Measurements from ENCODE around the gene ULK4.
"Not testable (repeated sequence)": the region's sequence is repeated elsewhere in the genome, so short reads cannot be mapped to it uniquely, and the experiment has no call there.

Gene ULK4

DNA sequence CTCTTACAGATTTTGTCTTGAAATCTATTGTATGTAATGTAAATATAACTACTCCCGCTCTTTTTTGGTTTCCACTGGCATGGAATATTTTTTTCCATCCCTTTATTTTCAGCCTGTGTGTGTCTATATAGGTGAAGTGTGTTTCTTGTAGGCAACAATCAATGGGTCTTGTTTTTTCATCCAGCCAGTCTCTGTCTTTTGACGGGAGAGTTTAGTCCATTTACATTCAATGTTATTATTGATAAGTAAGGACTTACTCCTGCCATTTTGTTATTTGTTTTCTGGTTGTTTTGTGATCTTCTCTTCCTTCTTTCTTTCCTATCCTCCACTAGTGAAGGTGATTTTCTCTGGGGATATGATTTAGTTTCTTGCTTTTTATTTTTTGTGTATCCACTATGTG is 101.4 kb downstream of the ULK4 start:
- DNase-seq, result not testable (repeated sequence)

DNA sequence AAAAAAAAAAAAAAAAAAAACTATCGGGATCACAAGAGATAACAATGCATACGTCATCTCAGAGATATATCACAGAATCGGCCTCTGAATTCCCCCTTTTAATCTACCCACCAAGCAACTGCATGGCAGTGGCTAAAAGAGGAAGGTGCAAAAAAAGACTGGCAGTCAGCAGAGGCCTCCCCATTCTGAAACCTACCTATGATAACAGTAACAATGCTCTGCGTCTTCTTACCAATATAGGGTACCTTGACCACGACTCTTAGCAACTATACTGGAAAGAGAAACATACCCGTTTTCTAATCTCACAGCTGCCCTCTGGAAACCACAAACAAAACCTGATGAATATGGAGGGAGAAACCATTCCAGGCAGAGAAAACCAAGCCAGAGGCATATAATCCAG is 106.9 kb downstream of the ULK4 start:
- DNase-seq, result no peak

DNA sequence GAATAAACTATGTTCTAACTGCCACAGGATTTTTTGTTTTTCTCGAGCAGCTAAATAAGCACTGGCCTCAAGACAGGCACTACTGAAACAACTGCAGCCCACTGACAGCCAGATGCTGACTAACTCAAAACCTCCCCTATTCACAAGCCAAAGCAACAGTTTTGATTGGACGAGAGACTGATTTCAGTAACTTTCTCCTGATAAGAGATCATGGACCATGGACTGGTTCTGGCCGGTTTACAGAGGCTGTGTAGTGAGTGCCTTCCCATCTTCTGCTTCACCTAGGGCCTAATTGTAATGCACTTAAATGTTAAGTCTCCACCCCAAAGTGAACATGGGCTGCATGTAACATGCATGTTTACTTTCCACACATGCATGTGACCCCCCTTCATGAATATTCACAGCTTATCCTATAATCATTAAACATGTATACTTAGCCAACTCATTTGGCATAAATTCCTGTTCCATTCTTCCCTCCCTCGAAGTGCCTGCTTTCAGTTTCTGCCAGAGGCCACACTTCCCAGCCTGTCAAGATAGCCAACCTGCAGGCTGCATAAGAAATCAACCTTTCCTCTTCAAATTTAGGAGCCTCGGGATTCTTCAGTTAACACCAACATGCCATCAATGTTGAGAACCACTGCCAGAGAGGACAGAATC is 108.2 kb downstream of the ULK4 start:
- DNase-seq, result no peak

DNA sequence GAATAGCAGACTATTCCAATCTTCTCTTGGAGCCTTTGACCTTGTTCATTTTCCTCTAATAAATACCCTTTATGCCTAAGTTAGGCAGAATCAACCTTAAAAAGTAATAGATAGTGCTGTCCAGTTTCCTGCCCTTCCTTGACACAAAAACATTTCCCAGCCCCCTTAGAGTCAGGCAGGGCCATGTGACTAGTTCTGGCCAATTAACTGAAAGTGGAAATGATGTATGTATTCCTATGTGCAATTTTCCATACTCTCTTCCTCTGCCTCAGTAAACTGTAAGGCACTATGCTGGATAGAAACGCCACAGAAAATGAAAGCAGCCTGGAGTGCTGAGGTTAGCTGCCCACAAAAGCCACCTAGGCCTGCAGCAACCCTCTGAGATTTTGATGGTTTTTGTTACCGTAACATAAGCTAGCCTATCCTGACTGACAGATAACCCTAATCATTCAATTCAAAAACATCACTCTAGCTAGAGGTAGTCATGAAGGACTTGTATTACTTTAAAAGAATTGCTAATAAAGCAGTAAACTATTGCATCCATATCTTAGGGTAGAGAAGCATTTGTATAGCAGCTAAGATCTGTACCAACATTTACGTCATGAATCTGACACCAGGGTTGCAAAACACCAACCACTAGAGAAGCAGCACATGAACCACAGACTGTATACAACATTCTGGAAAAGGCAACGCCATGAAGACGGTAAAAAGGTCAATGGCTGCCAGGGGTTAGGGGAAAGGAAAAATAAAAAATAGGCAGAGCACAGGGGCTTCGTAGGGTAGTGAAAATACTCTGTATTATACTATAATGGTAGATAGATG is 112.9 kb downstream of the ULK4 start:
- DNase-seq, result no peak

DNA sequence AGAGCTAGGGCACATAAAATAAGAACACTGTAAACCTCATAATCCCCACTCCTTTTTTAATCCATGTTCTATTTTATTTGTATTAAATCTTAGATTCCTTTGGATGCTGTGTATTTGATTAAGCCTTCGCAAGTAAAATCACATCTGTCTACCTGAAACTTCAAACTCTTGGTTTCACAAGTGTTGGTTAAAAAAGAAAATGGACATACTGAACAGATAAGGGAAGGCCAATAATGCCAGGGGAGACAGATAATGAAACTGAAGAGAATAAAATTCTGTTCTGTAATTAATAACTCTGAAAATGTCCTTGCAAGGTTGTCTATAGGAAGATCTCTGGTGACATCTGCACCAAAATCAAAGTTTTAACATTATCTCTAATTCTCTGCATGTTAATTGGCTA is 114.2 kb downstream of the ULK4 start:
- DNase-seq, result no peak

DNA sequence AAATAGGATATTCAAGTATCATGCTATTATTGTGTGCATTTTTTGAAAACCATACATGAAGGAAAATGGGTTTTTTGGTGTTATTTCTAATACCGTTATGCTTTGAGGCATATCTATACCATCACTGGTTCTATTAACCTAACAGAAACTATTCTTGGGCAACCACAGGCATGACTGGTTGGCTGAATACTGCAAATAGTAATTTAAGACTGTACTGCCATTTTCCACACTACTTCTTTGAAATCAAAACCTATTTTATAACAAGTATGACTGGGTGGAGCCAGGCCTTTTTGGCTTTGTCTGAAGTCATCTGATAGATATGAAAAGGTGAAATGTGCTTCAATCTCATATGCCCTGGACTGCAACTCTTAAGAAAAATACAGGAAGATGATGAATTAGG is 115.1 kb downstream of the ULK4 start:
- DNase-seq, result no peak

DNA sequence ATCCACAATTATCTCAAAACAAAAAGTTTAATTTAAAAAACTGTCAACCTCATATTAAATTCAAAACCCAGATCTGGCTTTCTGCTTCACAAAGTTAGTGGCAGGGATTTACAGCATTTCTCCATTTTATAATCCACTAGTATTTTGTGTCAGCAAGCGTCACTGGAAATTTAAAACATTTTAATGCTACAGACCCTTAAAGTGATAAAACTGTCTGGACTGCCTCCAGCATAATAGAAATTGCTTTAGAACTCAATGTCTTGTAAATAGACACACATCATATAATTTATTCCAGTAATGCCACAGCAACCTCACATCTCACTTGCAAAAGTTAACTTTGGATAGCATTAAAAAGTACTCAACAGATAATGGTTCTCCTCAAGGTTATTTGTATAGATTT is 116.1 kb downstream of the ULK4 start:
- DNase-seq, result no peak

DNA sequence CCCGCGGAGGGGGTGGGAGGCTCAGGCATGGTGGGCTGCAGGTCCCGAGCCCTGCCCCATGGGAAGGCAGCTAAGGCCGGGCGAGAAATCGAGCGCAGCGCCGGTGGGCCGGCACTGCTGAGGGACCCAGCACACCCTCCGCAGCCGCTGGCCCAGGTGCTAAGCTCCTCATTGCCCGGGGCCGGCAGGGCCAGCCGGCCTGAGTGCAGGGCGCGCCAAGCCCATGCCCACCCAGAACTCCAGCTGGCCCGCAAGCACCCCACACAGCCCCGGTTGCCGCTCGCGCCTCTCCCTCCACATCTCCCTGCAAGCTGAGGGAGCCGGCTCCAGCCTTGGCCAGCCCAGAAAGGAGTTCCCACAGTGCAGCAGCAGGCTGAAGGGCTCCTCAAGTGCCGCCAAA is 117.6 kb downstream of the ULK4 start:
- not testable (repeated sequence) for DNase-seq

DNA sequence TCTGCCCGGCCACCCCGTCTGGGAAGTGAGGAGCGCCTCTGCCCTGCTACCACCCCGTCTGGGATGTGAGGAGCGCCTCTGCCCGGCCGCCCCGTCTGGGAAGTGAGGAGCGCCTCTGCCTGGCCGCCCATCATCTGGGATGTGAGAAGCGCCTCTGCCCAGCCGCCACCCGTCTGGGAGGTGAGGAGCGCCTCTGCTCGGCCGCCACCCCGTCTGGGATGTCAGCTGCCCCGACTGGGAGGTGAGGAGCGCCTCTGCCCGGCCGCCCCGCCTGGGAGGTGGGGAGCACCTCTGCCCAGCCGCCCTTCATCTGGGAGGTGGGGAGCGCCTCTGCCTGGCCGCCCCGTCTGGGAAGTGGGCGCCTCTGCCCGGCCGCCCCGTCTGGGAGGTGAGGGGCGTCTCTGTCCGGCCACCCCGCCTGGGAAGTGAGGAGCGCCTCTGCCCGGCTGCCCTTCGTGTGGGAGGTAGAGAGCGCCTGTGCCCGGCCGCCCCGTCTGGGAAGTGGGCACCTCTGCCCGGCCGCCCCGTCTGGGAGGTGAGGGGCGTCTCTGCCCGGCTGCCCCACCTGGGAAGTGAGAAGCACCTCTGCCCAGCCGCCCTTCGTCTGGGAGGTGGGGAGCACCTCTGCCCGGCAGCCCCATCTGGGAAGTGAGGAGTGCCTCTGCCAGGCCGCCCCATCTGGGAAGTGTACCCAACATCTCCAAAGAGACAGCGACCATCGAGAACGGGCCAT is 120.8 kb downstream of the ULK4 start:
- not testable (repeated sequence) for DNase-seq

DNA sequence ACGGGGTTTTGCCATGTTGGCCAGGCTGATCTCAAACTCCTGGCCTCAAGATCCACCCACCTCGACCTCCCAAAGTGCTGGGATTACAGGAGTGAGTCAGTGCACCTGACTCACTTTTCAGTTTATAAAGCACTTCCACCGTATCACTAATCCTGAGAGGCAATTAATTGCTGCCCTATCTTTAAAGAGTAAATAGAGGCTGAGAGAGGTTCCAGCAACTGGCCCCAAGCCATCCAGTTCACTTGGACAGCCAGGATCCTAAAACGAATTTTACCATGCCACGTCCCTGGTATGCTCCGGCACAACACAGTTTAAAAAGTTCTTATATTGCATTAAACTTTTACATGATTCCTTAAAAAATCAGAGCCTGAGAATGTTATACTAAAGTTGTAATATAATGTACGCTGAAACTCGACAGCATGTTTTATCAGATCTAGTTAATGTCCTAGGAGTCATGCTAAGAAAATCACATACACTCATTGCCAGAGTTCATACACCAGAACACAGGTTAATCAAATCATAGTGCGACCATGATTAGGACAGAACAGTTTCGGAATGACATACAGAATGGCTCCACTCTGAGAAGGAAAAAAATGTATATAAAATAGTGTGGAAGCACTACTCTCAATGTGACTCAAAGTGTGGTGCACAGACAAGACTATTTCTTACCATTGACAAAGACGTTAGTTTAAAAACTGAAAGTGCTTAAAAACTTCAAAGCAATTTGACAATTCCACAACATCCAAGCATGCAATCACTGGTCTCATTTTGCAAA is 125.4 kb downstream of the ULK4 start:
- DNase-seq, result no peak

DNA sequence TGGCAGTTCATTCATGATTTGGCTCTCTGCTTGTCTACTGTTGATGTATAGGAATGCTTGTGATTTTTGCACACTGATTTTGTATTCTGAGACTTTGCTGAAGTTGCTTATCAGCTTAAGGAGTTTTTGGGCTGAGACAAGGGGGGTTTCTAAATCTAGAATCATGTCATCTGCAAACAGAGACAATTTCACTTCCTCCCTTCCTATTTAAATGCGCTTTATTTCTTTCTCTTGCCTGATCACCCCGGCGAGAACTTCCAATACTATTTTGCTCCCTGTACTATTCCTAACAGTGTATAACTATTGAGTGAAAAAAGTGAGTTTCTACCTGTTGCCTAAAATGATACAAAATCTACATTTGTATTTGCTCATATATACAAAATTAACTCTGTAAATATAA is 128.3 kb downstream of the ULK4 start:
- no peak for DNase-seq

DNA sequence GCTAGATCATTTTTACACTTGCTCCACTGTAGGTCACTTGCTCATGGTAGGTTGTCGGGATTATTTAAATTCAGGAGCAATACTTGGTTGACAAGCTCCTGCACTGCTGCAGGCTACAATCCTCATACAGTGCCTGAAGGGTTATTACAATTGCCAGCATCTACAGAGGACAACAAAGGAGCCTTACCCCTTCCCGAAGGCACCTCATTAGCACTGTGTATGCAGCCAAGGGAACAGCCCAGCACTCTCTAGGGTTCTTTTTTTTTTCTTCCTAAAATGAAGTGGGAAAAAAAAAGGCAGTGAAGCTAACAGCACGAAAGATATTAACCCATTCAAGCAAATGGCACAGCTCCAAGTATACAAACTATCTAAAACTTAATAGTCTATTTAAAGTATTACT is 142.7 kb downstream of the ULK4 start:
- no peak for DNase-seq

DNA sequence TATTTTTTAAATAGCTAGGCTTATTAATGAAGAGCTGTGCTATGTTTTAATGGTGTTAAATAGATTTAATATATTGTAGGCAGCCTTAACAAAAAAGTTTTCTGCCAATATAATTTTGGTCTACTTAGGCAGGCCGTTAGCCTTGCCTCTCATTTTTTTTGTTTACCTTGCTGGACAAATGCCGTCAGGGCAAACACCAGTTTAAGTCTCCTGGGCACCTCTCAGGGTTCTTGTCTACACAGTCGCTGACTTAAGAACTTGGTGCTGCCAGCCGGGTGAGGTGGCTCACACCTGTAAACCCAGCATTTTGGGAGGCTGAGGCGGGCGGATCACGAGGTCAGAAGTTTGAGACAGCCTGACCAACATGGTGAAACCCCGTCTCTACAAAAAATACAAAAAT is 153.3 kb downstream of the ULK4 start:
- no peak for DNase-seq

DNA sequence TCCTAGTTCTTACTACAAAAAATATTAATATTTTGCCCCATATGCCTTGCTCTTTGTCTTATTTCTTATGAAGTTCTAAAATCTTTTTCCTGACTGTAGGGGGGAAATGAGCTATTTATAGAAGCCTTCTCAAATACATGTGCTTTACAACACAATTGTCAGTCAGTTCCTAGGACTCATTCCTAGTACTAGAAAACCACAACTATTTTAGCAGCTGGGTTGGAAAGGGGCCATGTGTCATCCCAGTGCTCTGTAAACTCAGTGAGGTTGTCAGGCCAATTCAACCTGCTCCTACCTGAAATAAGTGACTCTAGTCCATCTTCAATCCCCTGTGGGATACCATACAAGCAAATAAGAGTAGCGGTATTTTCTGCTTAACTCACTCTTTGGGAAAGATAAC is 153.8 kb downstream of the ULK4 start:
- no peak for DNase-seq

DNA sequence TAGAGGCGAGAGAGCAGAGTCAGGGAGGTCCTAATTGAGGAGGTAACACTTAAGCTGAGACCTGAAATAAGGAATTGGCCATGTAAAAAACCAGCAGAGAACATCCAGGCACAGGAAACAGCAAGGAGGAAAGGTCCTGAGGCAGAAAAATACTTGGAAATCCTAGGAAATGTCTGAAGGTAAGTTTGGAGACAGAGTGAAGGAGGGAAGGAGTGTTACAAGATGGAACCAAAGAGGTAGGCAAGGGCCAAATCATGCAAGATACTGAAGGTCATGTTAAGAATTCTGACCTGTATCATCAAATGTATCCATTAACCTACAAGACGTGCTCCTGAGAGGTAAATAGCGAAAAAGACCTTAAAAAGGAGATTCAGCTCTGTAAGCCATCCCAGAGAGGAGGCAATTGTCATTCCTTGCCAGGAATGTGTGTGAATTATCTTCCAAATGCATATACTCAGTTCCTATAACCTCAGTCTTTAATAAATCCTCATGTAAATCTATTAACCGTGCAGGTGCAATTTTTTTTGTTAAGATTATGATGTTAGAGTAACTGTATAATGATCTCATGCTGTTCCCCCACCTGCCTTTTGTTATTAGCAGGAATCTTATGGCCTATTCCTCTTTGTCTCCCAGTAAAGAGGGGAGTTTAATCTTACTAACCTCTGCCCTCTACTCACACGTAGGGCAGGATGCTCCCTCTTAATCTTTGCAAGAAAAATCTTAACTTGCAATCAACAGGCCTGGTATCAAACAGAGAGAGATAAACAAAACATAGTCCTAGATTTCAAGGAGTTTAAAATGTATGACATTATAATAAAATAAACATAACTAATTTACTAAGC is 166.9 kb downstream of the ULK4 start:
- no peak for DNase-seq

DNA sequence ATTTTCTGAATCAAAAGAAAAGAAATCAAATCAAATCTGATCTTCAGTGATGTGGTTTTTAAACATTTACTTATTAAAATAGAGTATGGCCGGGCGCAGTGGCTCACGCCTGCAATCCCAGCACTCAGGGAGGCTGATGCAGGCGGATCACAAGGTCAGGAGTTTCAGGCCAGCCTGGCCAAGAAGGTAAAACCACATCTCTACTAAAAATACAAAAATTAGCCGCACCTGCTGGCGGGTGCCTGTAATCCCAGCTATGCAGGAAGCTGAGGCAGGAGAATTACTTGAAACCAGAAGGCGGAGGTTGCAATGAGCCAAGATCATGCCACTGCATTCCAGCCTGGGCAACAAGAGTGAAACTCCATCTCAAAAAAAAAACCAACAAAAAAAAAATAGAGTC is 169.1 kb downstream of the ULK4 start:
- no peak for DNase-seq

DNA sequence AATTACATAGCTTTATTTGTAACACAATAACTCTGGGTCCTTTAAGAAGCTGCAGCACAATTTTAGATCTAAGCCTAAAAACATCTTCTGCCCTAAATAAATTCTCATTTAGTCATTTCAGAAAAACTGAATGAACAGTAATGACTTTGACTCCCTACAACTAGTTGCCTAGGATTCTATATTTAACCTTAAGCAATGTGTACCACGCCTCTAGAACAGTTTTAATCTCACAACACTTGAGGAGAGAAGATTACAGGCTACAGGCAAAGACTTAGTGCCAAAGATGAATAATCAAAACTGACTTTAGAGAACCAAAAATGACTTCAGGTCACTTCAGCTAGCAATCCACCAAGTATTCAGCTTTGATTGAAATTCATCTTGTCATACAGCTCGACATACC is 192.8 kb downstream of the ULK4 start:
- DNase-seq, result no peak

DNA sequence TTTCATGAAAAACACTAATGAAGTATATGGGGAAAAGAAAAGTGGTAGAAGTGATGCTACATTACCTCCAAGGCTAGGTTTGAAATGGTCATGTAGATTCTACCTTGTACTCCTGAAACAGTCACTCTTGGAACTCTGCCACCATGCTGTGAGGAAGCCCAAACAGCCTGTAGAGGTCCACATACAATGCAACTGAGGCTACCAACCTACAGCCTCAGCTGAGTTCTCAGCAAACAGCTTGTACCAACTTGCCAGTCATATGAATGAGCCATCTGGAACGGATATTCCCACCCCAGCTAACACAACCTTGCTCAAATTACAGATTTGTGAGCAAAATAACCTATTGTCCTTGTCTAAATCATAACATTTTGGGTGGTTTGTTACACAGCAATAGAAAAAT is 193.5 kb downstream of the ULK4 start:
- no peak for DNase-seq

DNA sequence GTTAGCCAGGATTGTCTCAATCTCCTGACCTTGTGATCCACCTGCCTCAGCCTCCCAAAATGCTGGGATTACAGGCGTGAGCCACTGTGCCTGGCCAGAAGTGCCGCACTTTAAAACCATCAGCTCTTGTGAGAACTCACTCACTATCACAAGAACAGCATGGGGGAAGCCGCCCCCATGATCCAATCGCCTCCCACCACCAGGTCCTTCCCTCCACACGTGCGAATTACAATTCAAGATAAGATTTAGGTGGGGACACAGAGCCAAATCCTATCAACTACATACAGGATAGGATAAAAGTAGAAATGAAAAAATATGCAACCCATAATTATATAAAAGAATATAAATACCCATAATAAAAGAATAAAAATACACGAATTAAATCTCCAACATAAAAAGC is 199.0 kb downstream of the ULK4 start:
- DNase-seq, result not testable (repeated sequence)

DNA sequence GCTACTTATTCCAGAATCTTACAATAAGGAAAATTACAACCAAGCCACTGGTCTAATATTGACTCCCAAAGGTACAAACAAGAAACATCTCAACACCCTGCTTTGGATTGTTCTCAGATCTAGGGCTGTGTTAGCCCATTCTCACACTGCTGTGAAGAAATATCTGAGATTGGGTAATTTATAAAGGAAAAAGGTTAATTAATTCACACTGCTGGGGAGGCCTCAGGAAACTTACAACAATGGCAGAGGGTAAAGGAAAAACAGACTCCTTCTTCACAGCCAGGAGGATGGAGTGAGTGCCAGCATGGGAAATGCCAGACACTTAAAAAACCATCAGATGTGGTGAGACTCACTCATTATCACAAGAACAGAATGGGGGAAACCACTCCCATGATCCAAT is 208.3 kb downstream of the ULK4 start:
- DNase-seq, result no peak

DNA sequence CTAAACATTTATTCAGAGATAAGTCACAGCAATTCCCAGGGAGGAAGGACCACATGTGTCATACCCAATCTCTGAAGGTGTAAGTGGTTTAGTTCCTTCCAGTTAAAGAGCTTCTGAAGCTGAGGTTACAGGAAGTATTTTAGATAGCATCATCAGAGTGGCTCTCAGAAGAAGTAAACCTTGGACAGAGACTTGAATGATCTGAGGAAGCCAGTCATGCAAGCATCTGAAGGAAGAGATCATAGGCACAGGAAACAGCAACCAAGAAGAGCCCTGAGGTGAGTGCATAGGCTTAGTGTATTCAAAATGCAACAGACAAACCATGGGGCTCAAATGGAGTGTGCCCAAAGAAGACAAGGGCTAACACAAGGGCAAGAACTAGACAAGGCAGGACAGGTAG is 210.3 kb downstream of the ULK4 start:
- no peak for DNase-seq

DNA sequence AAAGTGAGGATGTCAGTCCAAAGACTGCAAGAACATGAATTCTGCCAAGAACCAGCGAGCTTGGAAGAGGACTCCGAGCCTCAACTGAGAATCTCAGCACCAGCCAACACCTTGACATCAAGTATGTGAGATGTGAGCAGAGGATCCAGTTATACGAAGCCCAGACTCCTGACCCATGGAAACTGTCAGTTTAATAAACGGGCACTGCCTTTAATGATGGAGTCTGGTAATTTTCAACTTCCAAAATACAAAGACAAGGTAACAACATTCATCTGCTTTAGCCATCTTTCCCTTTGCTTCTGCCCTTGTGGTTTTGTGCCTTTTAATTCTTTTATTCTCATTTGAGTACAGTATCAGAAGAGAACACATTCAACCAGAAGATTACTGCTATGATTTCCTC is 211.9 kb downstream of the ULK4 start:
- DNase-seq, result no peak
